ENCODE measurements around the gene MIOX. TPM values are rescaled to one million over a fixed set of nuclear protein-coding genes. Genes with fewer than 3 reads are reported as not detected.

MIOX gene
- total and polyA plus RNA-seq, 11 donors = not detected

GRCh38 chr22:50523458-50523805, 36.8 kb downstream of the MIOX start:
- intact Hi-C loops (cut with DNase I) = loop anchor here in 1 of 10 donors (10.0 kb wide), 1 partner anchor 279 kb away; the partner anchor contains the start of gene TUBGCP6
- WGBS, 4 donors = 93 to 94% (median 94%) methylated on average over 16 of the region's 16 CpGs
- no peaks in the 10 kb centered on the region for H3K9me3 ChIP-seq
- H3K27ac ChIP-seq = no peak overlapping the region
- H3K4me1 ChIP-seq = peaks cover 0 to 37% (median 25%) of the 10 kb centered on the region in 12 donors
- DNase-seq = peak in 1 of 5 donors; percentile 21
- TF ChIP-seq POLR2A (IDR thresholded peaks at IDR 0.05) = no peak
- TF ChIP-seq CTCF (IDR thresholded peaks at IDR 0.05) = no peak
- H3K4me3 ChIP-seq = no peak overlapping the region
- H3K36me3 ChIP-seq = peaks cover 0 to 73% (median 54%) of the 10 kb centered on the region in 9 donors
- H3K27me3 ChIP-seq = no peaks in the 10 kb centered on the region
- no peak for ATAC-seq

GRCh38 chr22:50523806-50524675, 37.4 kb downstream of the MIOX start:
- ATAC-seq = no peak
- Histone ChIP-seq H3K27me3 (no peaks in the 10 kb centered on the region), H3K27ac (peak overlapping the region in 4 of 12 donors; percentile 95 to 99 (median 97)), H3K4me3 (peak overlapping the region in 11 of 12 donors; percentile 47 to 89 (median 76)), H3K9me3 (no peaks in the 10 kb centered on the region), H3K4me1 (peaks cover 0 to 44% (median 25%) of the 10 kb centered on the region in 12 donors), H3K36me3 (peaks cover 0 to 73% (median 48%) of the 10 kb centered on the region in 9 donors)
- DNase-seq = peak in 4 of 5 donors; percentile 22 to 64 (median 30)
- intact Hi-C loops (cut with DNase I) = loop anchor here in 2 of 10 donors (2.0 to 10.0 kb wide), 2 partner anchors 15 to 279 kb away; partner anchors contain the start of genes NCAPH2 (in 1 of the 2) and TUBGCP6 (in 1 of the 2)
- TF ChIP-seq CTCF (IDR thresholded peaks at IDR 0.05) (no peak), POLR2A (IDR thresholded peaks at IDR 0.05) (no peak)
- 75 to 82% (median 81%) methylated on average over 20 to 25 of the region's 25 CpGs for WGBS, 4 donors

DNA sequence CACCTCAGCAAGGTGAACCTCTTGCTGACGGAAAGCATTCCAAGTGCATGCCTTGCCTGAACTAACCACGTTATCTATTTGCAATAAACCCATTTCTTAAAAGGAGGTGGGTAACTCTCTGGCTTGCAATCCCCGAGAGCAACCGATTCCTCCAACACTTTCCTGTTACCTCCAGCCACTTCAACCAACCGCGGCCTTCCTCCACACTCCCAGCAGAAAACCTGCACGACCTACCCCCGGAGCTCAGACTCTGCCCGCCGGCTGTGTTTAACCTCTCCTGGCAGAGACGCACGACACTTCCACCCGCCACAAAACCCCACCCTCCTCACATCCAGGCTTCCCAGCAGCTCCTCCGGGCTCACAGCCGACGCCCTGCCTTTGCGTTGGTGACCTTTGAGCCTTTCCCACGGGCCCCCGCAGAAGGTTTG, 38.0 kb downstream of the MIOX start:
- H3K27me3 ChIP-seq = peaks cover 0 to 6% (median 0%) of the 10 kb centered on the region in 9 donors
- intact Hi-C loops (cut with DNase I) = loop anchor here in 4 of 10 donors (1.0 to 10.0 kb wide), 6 partner anchors 16 to 280 kb away; partner anchors contain the start of genes NCAPH2 (in 2 of the 4), SYCE3 (in 2 of the 4) and TUBGCP6 (in 1 of the 4)
- DNase-seq = peak in 2 of 5 donors; percentile 39 to 53
- peak overlapping the region; percentile 83 to 99 (median 94) for H3K27ac ChIP-seq
- peaks cover 0 to 48% (median 28%) of the 10 kb centered on the region in 12 donors for H3K4me1 ChIP-seq
- no peak for TF ChIP-seq POLR2A (IDR thresholded peaks at IDR 0.05)
- no peak for TF ChIP-seq CTCF (IDR thresholded peaks at IDR 0.05)
- WGBS, 4 donors = 7 to 8% (median 8%) methylated on average over 18 to 19 of the region's 19 CpGs
- ATAC-seq = no peak
- H3K36me3 ChIP-seq = peaks cover 0 to 70% (median 42%) of the 10 kb centered on the region in 9 donors
- peak overlapping the region; percentile 47 to 89 (median 74) for H3K4me3 ChIP-seq
- no peaks in the 10 kb centered on the region for H3K9me3 ChIP-seq
